ENCODE data around the gene OSR1. TPM values are rescaled to one million over a fixed set of nuclear protein-coding genes. Genes with fewer than 3 reads are reported as not detected.

OSR1 gene
- total and polyA plus RNA-seq, 9 of the 15 experiments (the other 6 are each of a cell fraction or from before 2014, with no cell fraction given): not detected

DNA sequence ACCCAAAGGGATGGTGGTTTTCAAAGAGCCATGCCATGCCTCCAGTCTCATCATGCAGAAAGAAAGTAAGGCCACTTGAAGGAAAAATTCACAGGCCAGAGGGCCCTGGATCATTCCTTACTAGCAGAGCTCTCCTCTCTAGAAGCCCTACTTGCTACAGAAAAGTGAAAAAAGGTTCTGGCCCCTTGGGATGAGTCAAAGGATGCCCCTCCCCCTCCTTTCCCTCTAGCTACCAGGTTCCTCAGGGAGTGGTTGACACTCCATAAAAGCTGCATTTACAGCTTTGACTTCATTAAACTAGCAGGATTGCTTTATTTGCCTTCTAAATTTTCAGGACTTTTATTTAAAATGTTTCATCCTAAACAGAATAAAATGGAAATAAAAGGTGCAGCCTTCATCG is 21.2 kb downstream of the OSR1 start (continued):
- TF ChIP-seq CHD1 (IDR thresholded peaks at IDR 0.05; ENCODE audit: low read length): no peak
- TF ChIP-seq KDM2B (CRISPR knock-in tag; IDR thresholded peaks at IDR 0.05): no peak
- no peak for TF ChIP-seq YY1 (IDR thresholded peaks at IDR 0.05; ENCODE audit: borderline replicate concordance in 1 of 3, control insufficient read depth in 1 of 3, extremely low read depth in 1 of 3, insufficient read depth in 3 of 3, insufficient read length in 1 of 3, insufficient replicate concordance in 2 of 3, low read depth in 1 of 3, low read length in 2 of 3)
- no peak for TF ChIP-seq GTF2E2 (tag; IDR thresholded peaks at IDR 0.05)
- TF ChIP-seq, protein P1, sequence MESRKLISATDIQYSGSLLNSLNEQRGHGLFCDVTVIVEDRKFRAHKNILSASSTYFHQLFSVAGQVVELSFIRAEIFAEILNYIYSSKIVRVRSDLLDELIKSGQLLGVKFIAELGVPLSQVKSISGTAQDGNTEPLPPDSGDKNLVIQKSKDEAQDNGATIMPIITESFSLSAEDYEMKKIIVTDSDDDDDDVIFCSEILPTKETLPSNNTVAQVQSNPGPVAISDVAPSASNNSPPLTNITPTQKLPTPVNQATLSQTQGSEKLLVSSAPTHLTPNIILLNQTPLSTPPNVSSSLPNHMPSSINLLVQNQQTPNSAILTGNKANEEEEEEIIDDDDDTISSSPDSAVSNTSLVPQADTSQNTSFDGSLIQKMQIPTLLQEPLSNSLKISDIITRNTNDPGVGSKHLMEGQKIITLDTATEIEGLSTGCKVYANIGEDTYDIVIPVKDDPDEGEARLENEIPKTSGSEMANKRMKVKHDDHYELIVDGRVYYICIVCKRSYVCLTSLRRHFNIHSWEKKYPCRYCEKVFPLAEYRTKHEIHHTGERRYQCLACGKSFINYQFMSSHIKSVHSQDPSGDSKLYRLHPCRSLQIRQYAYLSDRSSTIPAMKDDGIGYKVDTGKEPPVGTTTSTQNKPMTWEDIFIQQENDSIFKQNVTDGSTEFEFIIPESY (CRISPR knock-in tag; IDR thresholded peaks at IDR 0.05): no peak

DNA sequence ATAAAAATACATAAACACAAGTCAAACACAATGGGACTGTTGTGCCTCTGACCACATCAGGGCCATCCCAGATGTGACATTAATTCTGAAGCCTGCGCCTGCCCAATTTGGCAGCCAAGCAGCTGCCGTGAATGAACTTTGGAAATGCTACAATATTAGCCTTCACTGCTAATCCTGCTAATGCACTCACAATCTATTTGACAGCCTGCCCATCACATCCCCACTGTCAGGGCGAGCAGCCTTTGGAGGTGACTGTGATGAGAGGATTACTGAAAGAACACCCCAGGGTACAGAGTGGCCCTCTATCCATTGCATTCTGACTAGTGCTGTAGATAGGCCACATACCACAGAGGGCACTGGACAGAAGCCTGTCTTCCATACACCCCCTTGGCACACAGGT is 21.6 kb downstream of the OSR1 start:
- H3K4me3 ChIP-seq: no peak overlapping the region
- ChIA-PET CTCF (ENCODE audit: low intra/inter-chr PET ratio) (no interaction called here), POLR2A (interaction anchor here (1.4 kb wide), 1 partner anchor 11 kb away, joined by 5 read pairs; no protein-coding TSS in a partner anchor)
- no peaks in the 10 kb centered on the region for H3K79me2 ChIP-seq (ENCODE audit: control insufficient read depth, insufficient read depth, low read length)
- no peaks in the 10 kb centered on the region for H4K20me1 ChIP-seq (replicated peaks; ENCODE audit: control insufficient read depth, insufficient read depth, low read length)
- no peak for ATAC-seq
- H3K36me3 ChIP-seq (ENCODE audit: control insufficient read depth, insufficient read depth, low read length): no peaks in the 10 kb centered on the region
- in situ Hi-C loops (cut with MboI) (no loop called here), intact Hi-C loops (cut with micrococcal nuclease) (no loop called here)
- DNase-seq (ENCODE audit: extremely low read depth in 1 of 4, low spot score in 3 of 4): no peak
- TF ChIP-seq ZBTB8A (IDR thresholded peaks at IDR 0.05; ENCODE audit: partially characterized antibody) (no peak), LARP7 (IDR thresholded peaks at IDR 0.05) (no peak), ILF3 (IDR thresholded peaks at IDR 0.05; ENCODE audit: borderline replicate concordance) (no peak)
- H3K9me1 ChIP-seq (ENCODE audit: control insufficient read depth, insufficient read depth, low read length): no peaks in the 10 kb centered on the region
- H2AFZ ChIP-seq (ENCODE audit: low read depth, low read length): no peak overlapping the region
- FAIRE-seq: no peak
- no peak overlapping the region for H3K4me2 ChIP-seq (ENCODE audit: insufficient read depth, low read length)
- H3K9ac ChIP-seq (ENCODE audit: insufficient read depth in 1 of 2, low read depth in 2 of 2, low read length in 2 of 2): no peak overlapping the region
- WGBS (ENCODE audit: insufficient coverage, low coverage, missing lambda C conversion rate): 33% methylated on average over 3 of the region's 3 CpGs
- no peak overlapping the region for H3K27ac ChIP-seq (ENCODE audit: extremely low read depth, low read depth, low read length)
- H3K9me3 ChIP-seq (replicated peaks; ENCODE audit: control insufficient read depth, insufficient read depth, low read depth, low read length): no peaks in the 10 kb centered on the region
- no TSS peak for BruUV-seq (replicated peaks)
- H3K4me1 ChIP-seq (replicated peaks in 1 of 2; ENCODE audit: control insufficient read depth in 2 of 2, insufficient read depth in 2 of 2, low read length in 2 of 2): no peaks in the 10 kb centered on the region
- no peaks in the 10 kb centered on the region for H3K27me3 ChIP-seq (ENCODE audit: control insufficient read depth in 2 of 2, insufficient read depth in 2 of 2, low read length in 2 of 2)
